Mesendoderm (in vitro differentiated cells): ENCODE results near the gene WDFY1.

Source experiments
- DNase-seq: peaks from one replicate; pipeline ENCODE4 v3.0.0; 2013
- H2AK5ac ChIP-seq: 2 replicates; pipeline ENCODE4 v1.6.1; 2013; ENCODE audit warnings: low read length, inconsistent platforms
- H2BK120ac ChIP-seq: 2 replicates; pipeline ENCODE4 v1.6.1; 2013; ENCODE audit warnings: low read depth, mild to moderate bottlenecking, low read length, moderate library complexity, mixed read lengths
- H2BK15ac ChIP-seq: replicated peaks from 2 replicates; pipeline ENCODE4 v1.6.1; 2013; ENCODE audit warnings: low read depth, mild to moderate bottlenecking, moderate library complexity
- H2BK5ac ChIP-seq: 2 replicates; pipeline ENCODE4 v1.6.1; 2013; ENCODE audit warnings: low read length, inconsistent platforms
- H3K18ac ChIP-seq: 2 replicates; pipeline ENCODE4 v1.6.1; 2013; ENCODE audit warnings: mild to moderate bottlenecking, low read length, mixed read lengths
- H3K23ac ChIP-seq: one replicate; pipeline ENCODE4 v1.6.1; 2013; ENCODE audit warnings: low read length
- H3K27ac ChIP-seq: 2 replicates; pipeline ENCODE4 v1.5.1; 2013; ENCODE audit warnings: low read depth, mild to moderate bottlenecking, inconsistent platforms, low read length, moderate library complexity
- H3K27me3 ChIP-seq: 2 replicates; pipeline ENCODE4 v1.6.1; 2013; ENCODE audit warnings: low read length, control low read depth, mild to moderate bottlenecking, inconsistent platforms; ENCODE audit not compliant: insufficient read depth, poor library complexity
- H3K36me3 ChIP-seq: 2 replicates; pipeline ENCODE4 v1.6.1; 2013; ENCODE audit warnings: low read length, inconsistent platforms; ENCODE audit not compliant: control insufficient read depth, insufficient read depth
- H3K4ac ChIP-seq: one replicate; pipeline ENCODE4 v1.6.1; 2013; ENCODE audit warnings: low read depth, mild to moderate bottlenecking, low read length, moderate library complexity
- H3K4me1 ChIP-seq: 2 replicates; pipeline ENCODE4 v1.6.1; 2013; ENCODE audit warnings: low read depth, low read length, inconsistent platforms; ENCODE audit not compliant: control insufficient read depth
- H3K4me2 ChIP-seq: 2 replicates; pipeline ENCODE4 v1.6.1; 2013; ENCODE audit warnings: low read length
- H3K4me3 ChIP-seq: 2 replicates; pipeline ENCODE4 v1.5.1; 2013; ENCODE audit warnings: mild to moderate bottlenecking, low read length
- H3K56ac ChIP-seq: one replicate; pipeline ENCODE4 v1.6.1; 2013; ENCODE audit warnings: low read length
- H3K79me1 ChIP-seq: 2 replicates; pipeline ENCODE4 v1.6.1; 2013; ENCODE audit warnings: low read length, inconsistent platforms
- H3K79me2 ChIP-seq: 2 replicates; pipeline ENCODE4 v1.6.1; 2013; ENCODE audit warnings: mild to moderate bottlenecking, low read length; ENCODE audit not compliant: control insufficient read depth, insufficient read depth
- H3K9ac ChIP-seq: 2 replicates; pipeline ENCODE4 v1.6.1; 2013; ENCODE audit warnings: low read length, inconsistent platforms
- H4K5ac ChIP-seq: one replicate; pipeline ENCODE4 v1.6.1; 2013; ENCODE audit warnings: low read length
- H4K8ac ChIP-seq: one replicate; pipeline ENCODE4 v1.6.1; 2013; ENCODE audit warnings: low read depth, mild to moderate bottlenecking, control low read depth, low read length, moderate library complexity
- WGBS: extraction: QIAGEN DNeasy Blood & Tissue Kit; methylation state at CpG from one replicate; pipeline ENCODE4 v1.1.7; 2013; ENCODE audit warnings: low lambda C conversion rate, missing lambda C conversion rate; ENCODE audit not compliant: insufficient coverage; ENCODE audit errors: extremely low coverage; 5-methylcytosine and 5-hydroxymethylcytosine counted together

Gene WDFY1

DNA sequence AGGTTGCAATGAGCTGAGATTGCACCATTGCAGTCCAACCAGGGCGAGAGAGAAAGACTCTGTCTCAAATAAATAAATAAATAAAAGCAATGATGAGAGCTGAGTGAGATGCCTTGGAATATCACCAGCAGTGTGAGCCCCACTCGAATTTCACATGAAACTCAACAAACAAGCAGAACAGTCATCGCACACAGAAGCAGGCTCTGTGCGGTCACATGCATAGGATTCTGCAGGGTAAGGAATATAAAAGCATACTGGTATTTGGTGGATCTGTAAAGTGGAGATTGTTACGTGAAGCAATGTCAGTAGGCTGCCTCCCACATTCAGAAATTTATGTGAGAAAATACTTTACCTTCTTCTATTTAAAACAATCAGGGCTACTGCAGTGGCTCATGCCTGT lies 89.7 kb downstream of the WDFY1 start:
- no peak overlapping the region for H3K23ac ChIP-seq
- no peak overlapping the region for H3K18ac ChIP-seq
- H3K4ac ChIP-seq, result no peak overlapping the region
- H2BK5ac ChIP-seq, result no peak overlapping the region
- no peak overlapping the region for H2BK15ac ChIP-seq
- H3K4me2 ChIP-seq, result no peak overlapping the region
- no peak overlapping the region for H3K4me3 ChIP-seq
- H3K27me3 ChIP-seq, result no peaks in the 10 kb centered on the region
- no peaks in the 10 kb centered on the region for H3K4me1 ChIP-seq
- H4K8ac ChIP-seq, result no peak overlapping the region
- no peak for DNase-seq
- no peak overlapping the region for H3K27ac ChIP-seq
- no peak overlapping the region for H2AK5ac ChIP-seq
- H3K9ac ChIP-seq, result no peak overlapping the region
- no peaks in the 10 kb centered on the region for H3K79me1 ChIP-seq
- no peaks in the 10 kb centered on the region for H3K79me2 ChIP-seq
- H3K56ac ChIP-seq, result no peak overlapping the region
- no peak overlapping the region for H4K5ac ChIP-seq
- no peaks in the 10 kb centered on the region for H3K36me3 ChIP-seq
- H2BK120ac ChIP-seq, result no peak overlapping the region
- no CpG with 5 or more reads among the region's 5 CpGs for WGBS

DNA sequence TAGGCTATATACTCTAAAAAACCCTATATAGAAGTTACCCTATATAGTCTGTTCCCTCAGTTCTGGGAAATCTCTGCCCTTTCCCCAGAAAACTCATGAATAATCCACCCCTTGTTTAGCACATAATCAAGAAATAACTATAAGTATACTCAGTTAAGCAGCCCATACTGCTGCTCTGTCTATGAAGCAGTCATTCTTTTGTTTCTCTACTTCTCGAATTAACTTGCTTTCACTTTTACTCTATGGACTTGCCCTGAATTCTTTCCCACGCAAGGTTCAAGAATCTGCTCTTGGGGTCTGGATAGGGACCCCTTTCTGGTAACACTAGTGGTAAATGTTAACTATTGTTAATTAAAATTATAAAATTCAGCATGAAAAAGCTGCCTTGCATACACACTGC lies 90.4 kb downstream of the WDFY1 start:
- DNase-seq, result no peak
- Histone ChIP-seq H3K79me1 (no peaks in the 10 kb centered on the region), H3K4ac (no peak overlapping the region), H3K27ac (no peak overlapping the region), H4K8ac (no peak overlapping the region), H3K79me2 (no peaks in the 10 kb centered on the region), H3K4me1 (no peaks in the 10 kb centered on the region), H3K18ac (no peak overlapping the region), H4K5ac (no peak overlapping the region), H3K27me3 (no peaks in the 10 kb centered on the region), H2AK5ac (no peak overlapping the region), H3K4me3 (no peak overlapping the region), H2BK5ac (no peak overlapping the region), H2BK15ac (no peak overlapping the region), H2BK120ac (no peak overlapping the region), H3K56ac (no peak overlapping the region), H3K36me3 (no peaks in the 10 kb centered on the region), H3K9ac (no peak overlapping the region), H3K4me2 (no peak overlapping the region), H3K23ac (no peak overlapping the region)
- WGBS, result no CpG with 5 or more reads among the region's 2 CpGs

DNA sequence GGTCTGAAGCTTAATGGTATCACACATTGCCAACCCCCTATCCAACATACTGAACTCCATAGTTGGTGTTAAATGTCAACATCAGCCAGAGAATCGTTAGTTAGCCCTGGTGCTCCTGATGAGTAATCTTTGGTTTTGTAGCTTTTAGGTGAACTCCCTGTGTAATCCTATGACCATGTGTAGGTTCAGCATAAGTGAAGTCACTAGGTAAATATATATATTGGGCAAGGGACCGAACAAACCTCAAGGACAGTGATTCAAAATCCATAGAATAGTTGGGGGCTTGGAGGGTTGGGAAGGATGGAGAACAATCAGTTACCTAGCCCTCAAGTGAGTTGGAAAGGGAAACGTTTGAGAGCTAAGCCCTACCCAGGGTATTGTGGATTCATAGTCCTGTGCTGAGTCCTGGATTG lies 91.7 kb downstream of the WDFY1 start:
- Histone ChIP-seq H3K9ac (no peak overlapping the region), H3K4ac (no peak overlapping the region), H3K27me3 (no peaks in the 10 kb centered on the region), H3K79me2 (no peaks in the 10 kb centered on the region), H3K56ac (no peak overlapping the region), H3K4me1 (no peaks in the 10 kb centered on the region), H3K4me3 (no peak overlapping the region), H3K4me2 (no peak overlapping the region), H3K23ac (no peak overlapping the region), H2BK15ac (no peak overlapping the region), H3K36me3 (no peaks in the 10 kb centered on the region), H3K79me1 (no peaks in the 10 kb centered on the region), H2BK120ac (no peak overlapping the region), H4K5ac (no peak overlapping the region), H4K8ac (no peak overlapping the region), H2AK5ac (no peak overlapping the region), H2BK5ac (no peak overlapping the region), H3K18ac (no peak overlapping the region), H3K27ac (no peak overlapping the region)
- no peak for DNase-seq
- no CpG with 5 or more reads among the region's 3 CpGs for WGBS

DNA sequence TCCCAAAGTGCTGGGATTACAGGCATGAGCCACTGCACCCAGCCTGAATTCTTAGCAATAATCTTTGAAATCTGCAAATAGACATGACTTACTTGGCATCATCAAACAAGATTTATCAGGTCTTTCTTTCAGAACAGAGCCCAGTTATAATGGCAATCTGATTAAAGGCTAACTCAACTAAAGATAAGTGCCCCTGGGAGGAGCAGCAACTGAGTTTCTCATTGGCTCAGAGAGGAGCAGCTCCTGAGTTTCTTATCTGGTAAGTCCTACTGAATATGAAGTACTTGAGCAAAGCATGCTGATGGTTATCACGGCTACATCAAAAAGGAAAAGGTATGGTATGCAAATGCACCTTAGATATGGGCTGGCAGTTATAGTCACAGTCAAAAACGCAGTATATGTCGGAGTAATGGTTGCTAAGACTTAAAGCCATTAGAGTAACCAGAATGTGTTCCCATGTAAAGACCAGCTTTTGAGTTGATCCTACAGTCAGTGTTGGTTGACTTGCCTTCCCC lies 92.8 kb downstream of the WDFY1 start:
- Histone ChIP-seq H4K8ac (no peak overlapping the region), H3K27ac (no peak overlapping the region), H2BK5ac (no peak overlapping the region), H4K5ac (no peak overlapping the region), H2AK5ac (no peak overlapping the region), H3K79me2 (no peaks in the 10 kb centered on the region), H3K23ac (no peak overlapping the region), H3K4me1 (no peaks in the 10 kb centered on the region), H3K56ac (no peak overlapping the region), H3K4ac (no peak overlapping the region), H3K79me1 (no peaks in the 10 kb centered on the region), H3K27me3 (no peaks in the 10 kb centered on the region), H2BK120ac (no peak overlapping the region), H3K18ac (no peak overlapping the region), H2BK15ac (no peak overlapping the region), H3K4me3 (no peak overlapping the region), H3K36me3 (no peaks in the 10 kb centered on the region), H3K4me2 (no peak overlapping the region), H3K9ac (no peak overlapping the region)
- no CpG with 5 or more reads among the region's 3 CpGs for WGBS
- DNase-seq, result peak; percentile 64

DNA sequence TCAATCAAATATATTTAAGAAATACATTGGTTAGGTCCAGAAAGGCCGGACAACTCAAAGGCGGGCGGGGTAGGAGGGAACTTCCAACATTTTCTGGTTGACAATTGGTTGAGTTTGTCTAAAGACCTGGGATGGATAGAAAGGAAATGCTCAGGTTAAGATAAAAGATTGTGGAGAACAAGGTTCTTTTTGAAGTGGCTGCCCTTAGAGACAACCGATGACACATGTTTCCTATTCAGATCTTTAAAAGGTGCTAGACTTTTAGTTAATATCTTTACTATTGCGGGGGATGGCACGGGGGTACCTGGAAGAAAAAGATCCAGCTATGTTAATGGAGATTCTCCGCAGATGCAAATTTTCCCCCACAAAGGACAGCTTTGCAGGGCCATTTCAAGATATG lies 97.7 kb downstream of the WDFY1 start:
- Histone ChIP-seq H3K36me3 (no peaks in the 10 kb centered on the region), H3K79me2 (no peaks in the 10 kb centered on the region), H4K8ac (no peak overlapping the region), H3K18ac (no peak overlapping the region), H3K4me1 (no peaks in the 10 kb centered on the region), H3K27ac (no peak overlapping the region), H3K56ac (no peak overlapping the region), H3K27me3 (no peaks in the 10 kb centered on the region), H4K5ac (no peak overlapping the region), H2BK5ac (no peak overlapping the region), H3K23ac (no peak overlapping the region), H2BK120ac (no peak overlapping the region), H2AK5ac (no peak overlapping the region), H2BK15ac (no peak overlapping the region), H3K4ac (no peak overlapping the region), H3K4me2 (no peak overlapping the region), H3K4me3 (no peak overlapping the region), H3K9ac (no peak overlapping the region), H3K79me1 (no peaks in the 10 kb centered on the region)
- no CpG with 5 or more reads among the region's 7 CpGs for WGBS
- no peak for DNase-seq

DNA sequence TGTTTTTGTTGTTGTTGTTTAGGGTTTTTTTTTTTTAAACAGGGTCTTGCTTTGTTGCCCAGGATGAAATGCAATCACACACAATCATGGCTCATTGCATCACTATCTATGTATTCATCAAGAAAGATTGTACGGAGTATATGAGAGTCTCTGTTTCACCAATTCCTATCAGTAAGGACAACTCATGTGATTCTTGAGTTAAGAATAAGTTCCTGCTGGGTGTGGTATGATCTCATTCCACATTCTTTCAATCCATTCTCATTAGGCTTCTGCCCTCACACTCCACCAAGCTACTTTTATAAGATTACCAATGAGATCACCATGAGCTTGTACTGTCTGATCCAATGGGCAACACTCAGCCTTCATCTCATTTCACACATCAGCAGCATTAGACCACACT lies 98.6 kb downstream of the WDFY1 start:
- H3K79me2 ChIP-seq, result no peaks in the 10 kb centered on the region
- H3K4me3 ChIP-seq, result no peak overlapping the region
- H3K36me3 ChIP-seq, result no peaks in the 10 kb centered on the region
- H2BK15ac ChIP-seq, result no peak overlapping the region
- no peak overlapping the region for H3K9ac ChIP-seq
- H4K8ac ChIP-seq, result no peak overlapping the region
- H3K79me1 ChIP-seq, result no peaks in the 10 kb centered on the region
- no CpG with 5 or more reads among the region's 1 CpG for WGBS
- no peak overlapping the region for H2AK5ac ChIP-seq
- H3K18ac ChIP-seq, result no peak overlapping the region
- no peak overlapping the region for H2BK5ac ChIP-seq
- no peak overlapping the region for H3K27ac ChIP-seq
- no peak overlapping the region for H3K56ac ChIP-seq
- no peak overlapping the region for H2BK120ac ChIP-seq
- H3K4ac ChIP-seq, result no peak overlapping the region
- H3K27me3 ChIP-seq, result no peaks in the 10 kb centered on the region
- no peak overlapping the region for H3K23ac ChIP-seq
- peak; percentile 51 for DNase-seq
- H3K4me1 ChIP-seq, result no peaks in the 10 kb centered on the region
- no peak overlapping the region for H3K4me2 ChIP-seq
- H4K5ac ChIP-seq, result no peak overlapping the region
